Peyer's patch (tissue), 4 donors: ENCODE results near the gene CDK17.

ENCODE experiments used
- CTCF ChIP-seq, 6 experiments: fragments of 450-650 bp in 4 of 6; fragments of 200-600 bp in 2 of 6; sonication (generic) in 1 of 6; IDR thresholded peaks; one replicate each; pipeline ENCODE4 v1.5.1; 2017 to 2019; ENCODE audit warnings: antibody characterized with exemption in 6 of 6, mild to moderate bottlenecking in 3 of 6, moderate library complexity in 1 of 6
- POLR2A ChIP-seq, 2 donors: fragments of 450-650 bp; IDR thresholded peaks; one replicate each; pipeline ENCODE4 v1.5.1; 2017; ENCODE audit warnings: antibody characterized with exemption in 2 of 2, mild to moderate bottlenecking in 2 of 2, moderate library complexity in 2 of 2

GRCh38 chr12:96234591-96235483, 165.4 kb downstream of the CDK17 start:
- TF ChIP-seq CTCF (IDR thresholded peaks at IDR 0.05), result no peak
- no peak for TF ChIP-seq POLR2A (IDR thresholded peaks at IDR 0.05)
